Measurements from ENCODE around the gene MAD1L1.

GRCh38 chr7:2000153-2000687 is 232.5 kb downstream of the MAD1L1 start:
- TF ChIP-seq CTCF (conservative IDR thresholded peaks at IDR 0.05 in 1 of 2, IDR thresholded peaks at IDR 0.05 in 1 of 2; ENCODE audit: low read depth in 1 of 2, low read length in 2 of 2) (no peak), EZH2 (IDR thresholded peaks at IDR 0.05; ENCODE audit: low read length, missing control alignments) (no peak)

Data from fibroblast of lung (primary cell).